MM.1S (cell line): ENCODE results near the gene MFAP3.
A peak's percentile ranks its signal among the peaks of the same experiment; 100 is the strongest.

ENCODE experiments used
- DNase-seq: peaks from one replicate; pipeline ENCODE4 v3.0.0-alpha.2; 2015
- H2AFZ ChIP-seq: fragments of 300-600 bp; sonication (generic); 2 replicates; pipeline ENCODE4 v1.6.0; 2016; ENCODE audit warnings: antibody characterized with exemption, low read length
- H3F3A ChIP-seq: fragments of 300-600 bp; sonication (generic); 2 replicates; pipeline ENCODE4 v1.6.1; 2016; ENCODE audit warnings: mild to moderate bottlenecking, antibody characterized with exemption, low read length, moderate library complexity, mixed read lengths; ENCODE audit not compliant: insufficient read depth
- H3K27ac ChIP-seq: fragments of 300-600 bp; sonication (generic); 2 replicates; pipeline ENCODE4 v1.5.1; 2016; ENCODE audit warnings: mild to moderate bottlenecking, low read length
- H3K27me3 ChIP-seq: fragments of 300-600 bp; sonication (generic); replicated peaks from 2 replicates; pipeline ENCODE4 v1.6.0; 2016; ENCODE audit warnings: low read length; ENCODE audit not compliant: insufficient read depth
- H3K36me3 ChIP-seq: fragments of 300-600 bp; sonication (generic); replicated peaks from 2 replicates; pipeline ENCODE4 v1.6.1; 2016; ENCODE audit warnings: mild to moderate bottlenecking, low read length, mixed read lengths; ENCODE audit not compliant: insufficient read depth
- H3K4me1 ChIP-seq: fragments of 300-600 bp; sonication (generic); 2 replicates; pipeline ENCODE4 v1.6.1; 2016; ENCODE audit warnings: low read length, mixed read lengths
- H3K4me2 ChIP-seq: fragments of 300-600 bp; sonication (generic); 2 replicates; pipeline ENCODE4 v1.6.0; 2016; ENCODE audit warnings: low read depth, low read length
- H3K4me3 ChIP-seq: fragments of 300-600 bp; sonication (generic); 2 replicates; pipeline ENCODE4 v1.5.1; 2016; ENCODE audit warnings: low read length, mixed read lengths
- H3K79me2 ChIP-seq: fragments of 300-600 bp; sonication (generic); 2 replicates; pipeline ENCODE4 v1.6.1; 2016; ENCODE audit warnings: mixed run types, low read length, mixed read lengths
- H3K9ac ChIP-seq: fragments of 300-600 bp; sonication (generic); 2 replicates; pipeline ENCODE4 v1.6.1; 2016; ENCODE audit warnings: low read length, mixed read lengths
- H3K9me2 ChIP-seq: fragments of 300-600 bp; sonication (generic); replicated peaks from 2 replicates; pipeline ENCODE4 v1.6.1; 2016; ENCODE audit warnings: mild to moderate bottlenecking, low read length, mixed read lengths; ENCODE audit not compliant: insufficient read depth
- H3K9me3 ChIP-seq: fragments of 300-600 bp; sonication (generic); replicated peaks from 2 replicates; pipeline ENCODE4 v1.6.1; 2016; ENCODE audit warnings: mild to moderate bottlenecking, low read length, mixed read lengths; ENCODE audit not compliant: insufficient read depth
- H4K20me1 ChIP-seq: fragments of 300-600 bp; sonication (generic); 2 replicates; pipeline ENCODE4 v1.6.1; 2016; ENCODE audit warnings: mild to moderate bottlenecking, low read length, moderate library complexity, mixed read lengths; ENCODE audit not compliant: insufficient read depth
- EZH2 ChIP-seq: fragments of 300-600 bp; sonication (generic); optimal IDR thresholded peaks from 2 replicates; pipeline ENCODE3; 2017; ENCODE audit warnings: low read depth, mild to moderate bottlenecking, antibody characterized with exemption, low read length, mixed read lengths
- EZH2phosphoT487 ChIP-seq: fragments of 300-600 bp; sonication (generic); IDR thresholded peaks from 2 replicates; pipeline ENCODE4 v1.6.1; 2018; ENCODE audit warnings: antibody characterized with exemption, low read length
- TF ChIP-seq, protein P1 (sequence below): fragments of 300-600 bp; sonication (generic); IDR thresholded peaks from 2 replicates; pipeline ENCODE4 v1.5.1; 2016; ENCODE audit warnings: antibody characterized with exemption, low read length, mixed read lengths

Gene MFAP3

DNA sequence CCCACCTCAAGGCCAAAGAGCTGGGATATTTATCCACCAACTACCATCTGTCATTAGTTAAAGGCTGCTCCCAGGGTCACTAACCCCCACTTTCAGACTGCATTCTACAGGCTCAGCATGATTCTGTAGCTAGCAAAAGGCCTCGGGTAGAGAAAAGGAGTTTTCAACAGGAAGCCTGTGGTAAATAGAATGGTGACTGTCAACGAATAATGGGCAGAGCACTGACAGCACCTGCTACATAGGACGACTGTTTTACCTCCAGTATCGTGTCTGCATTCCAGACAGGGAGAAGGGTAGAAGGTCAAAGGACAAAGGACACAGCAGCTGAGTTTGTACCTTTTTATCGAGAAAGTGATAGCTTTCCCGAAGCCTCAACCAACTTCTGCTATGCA lies 20.3 kb downstream of the MFAP3 start:
- peaks cover 22% of the 10 kb centered on the region for H3K79me2 ChIP-seq
- no peaks in the 10 kb centered on the region for H3K27me3 ChIP-seq
- H3K27ac ChIP-seq: peak overlapping the region; percentile 95
- peak overlapping the region; percentile 70 for H3K4me2 ChIP-seq
- peaks cover 37% of the 10 kb centered on the region for H3F3A ChIP-seq
- H3K9ac ChIP-seq: peak overlapping the region; percentile 51
- H3K4me3 ChIP-seq: peak overlapping the region; percentile 31
- H3K36me3 ChIP-seq: no peaks in the 10 kb centered on the region
- DNase-seq: peak; percentile 89
- no peaks in the 10 kb centered on the region for H3K9me2 ChIP-seq
- H3K9me3 ChIP-seq: no peaks in the 10 kb centered on the region
- H4K20me1 ChIP-seq: no peaks in the 10 kb centered on the region
- TF ChIP-seq EZH2 (no peak), EZH2phosphoT487 (no peak)
- TF ChIP-seq, protein P1, sequence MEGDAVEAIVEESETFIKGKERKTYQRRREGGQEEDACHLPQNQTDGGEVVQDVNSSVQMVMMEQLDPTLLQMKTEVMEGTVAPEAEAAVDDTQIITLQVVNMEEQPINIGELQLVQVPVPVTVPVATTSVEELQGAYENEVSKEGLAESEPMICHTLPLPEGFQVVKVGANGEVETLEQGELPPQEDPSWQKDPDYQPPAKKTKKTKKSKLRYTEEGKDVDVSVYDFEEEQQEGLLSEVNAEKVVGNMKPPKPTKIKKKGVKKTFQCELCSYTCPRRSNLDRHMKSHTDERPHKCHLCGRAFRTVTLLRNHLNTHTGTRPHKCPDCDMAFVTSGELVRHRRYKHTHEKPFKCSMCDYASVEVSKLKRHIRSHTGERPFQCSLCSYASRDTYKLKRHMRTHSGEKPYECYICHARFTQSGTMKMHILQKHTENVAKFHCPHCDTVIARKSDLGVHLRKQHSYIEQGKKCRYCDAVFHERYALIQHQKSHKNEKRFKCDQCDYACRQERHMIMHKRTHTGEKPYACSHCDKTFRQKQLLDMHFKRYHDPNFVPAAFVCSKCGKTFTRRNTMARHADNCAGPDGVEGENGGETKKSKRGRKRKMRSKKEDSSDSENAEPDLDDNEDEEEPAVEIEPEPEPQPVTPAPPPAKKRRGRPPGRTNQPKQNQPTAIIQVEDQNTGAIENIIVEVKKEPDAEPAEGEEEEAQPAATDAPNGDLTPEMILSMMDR: no peak
- H3K4me1 ChIP-seq: peaks cover 34% of the 10 kb centered on the region
- no peak overlapping the region for H2AFZ ChIP-seq

DNA sequence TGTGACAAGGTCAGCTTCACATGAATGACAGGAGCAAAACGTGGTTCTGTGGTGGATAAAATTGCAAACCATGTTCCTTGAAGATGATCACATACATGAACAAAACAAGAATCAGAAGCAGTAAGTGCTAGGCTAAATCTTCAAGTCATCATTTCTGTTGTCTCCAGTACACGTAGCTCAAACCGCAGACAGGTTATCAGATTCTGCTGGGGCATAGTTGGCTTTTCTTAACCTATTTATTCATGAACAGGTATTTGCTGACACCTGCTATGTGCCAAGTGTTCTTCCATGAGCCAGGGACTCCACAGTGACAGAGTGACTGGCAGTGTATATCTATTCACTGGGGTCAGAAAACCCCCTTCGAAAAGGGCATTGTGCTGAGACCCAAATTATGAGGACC lies 20.8 kb downstream of the MFAP3 start:
- Histone ChIP-seq H3K9ac (peak overlapping the region; percentile 51), H2AFZ (no peak overlapping the region)

DNA sequence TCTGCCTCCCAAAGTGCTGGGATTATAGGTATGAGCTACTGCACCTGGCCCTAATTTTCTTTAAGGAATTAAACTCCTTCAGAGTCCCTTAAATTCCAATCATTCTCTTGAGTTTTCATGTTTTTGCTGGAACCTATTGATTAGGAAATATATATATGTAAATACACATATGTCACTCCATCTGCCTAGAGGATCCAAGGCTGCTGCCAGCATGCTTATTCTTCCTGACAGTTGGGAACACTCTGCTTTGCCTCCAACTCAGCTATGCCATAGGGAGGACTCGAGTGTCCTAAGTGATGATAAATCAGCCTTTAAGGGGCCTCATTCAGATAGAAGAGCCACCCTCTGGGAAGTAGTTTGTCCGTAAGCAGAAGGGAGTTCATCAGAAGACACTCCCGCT lies 21.8 kb downstream of the MFAP3 start:
- H4K20me1 ChIP-seq: no peaks in the 10 kb centered on the region
- H3K4me2 ChIP-seq: no peak overlapping the region
- H3K9me3 ChIP-seq: no peaks in the 10 kb centered on the region
- H3K9ac ChIP-seq: no peak overlapping the region
- peaks cover 34% of the 10 kb centered on the region for H3K4me1 ChIP-seq
- no peaks in the 10 kb centered on the region for H3K9me2 ChIP-seq
- peaks cover 37% of the 10 kb centered on the region for H3F3A ChIP-seq
- no peak overlapping the region for H2AFZ ChIP-seq
- H3K27me3 ChIP-seq: no peaks in the 10 kb centered on the region
- peaks cover 14% of the 10 kb centered on the region for H3K79me2 ChIP-seq
- no peak for DNase-seq
- H3K4me3 ChIP-seq: no peak overlapping the region
- no peak for TF ChIP-seq EZH2
- no peak for TF ChIP-seq EZH2phosphoT487
- TF ChIP-seq, protein P1: no peak
- H3K36me3 ChIP-seq: no peaks in the 10 kb centered on the region
- no peak overlapping the region for H3K27ac ChIP-seq

More for the DNA sequence above, 20.8 kb downstream of the MFAP3 start:
- peak overlapping the region; percentile 31; the same call in 1 of the 2 replicates for H3K4me3 ChIP-seq
- no peaks in the 10 kb centered on the region for H4K20me1 ChIP-seq
- H3K9me2 ChIP-seq: no peaks in the 10 kb centered on the region
- TF ChIP-seq EZH2 (no peak), EZH2phosphoT487 (no peak)
- TF ChIP-seq, protein P1: no peak
- H3K27ac ChIP-seq: peak overlapping the region; percentile 95
- no peaks in the 10 kb centered on the region for H3K36me3 ChIP-seq
- peak overlapping the region; percentile 70 for H3K4me2 ChIP-seq
- H3K27me3 ChIP-seq: no peaks in the 10 kb centered on the region
- DNase-seq: peak; percentile 82
- H3K79me2 ChIP-seq: peaks cover 22% of the 10 kb centered on the region
- H3K9me3 ChIP-seq: no peaks in the 10 kb centered on the region
- H3F3A ChIP-seq: peaks cover 37% of the 10 kb centered on the region
- peaks cover 34% of the 10 kb centered on the region for H3K4me1 ChIP-seq
